SHP77 (cell line): Measurements from ENCODE around the gene BTBD18.

ENCODE experiments used
- DNase-seq, 2 experiments: peaks; one replicate each; lab custom pipeline; 2025; lab: John Stamatoyannopoulos, UW

Gene BTBD18

GRCh38 chr11:57775491-57775890 lies 23.9 kb upstream of the BTBD18 start:
- no peak for DNase-seq

DNA sequence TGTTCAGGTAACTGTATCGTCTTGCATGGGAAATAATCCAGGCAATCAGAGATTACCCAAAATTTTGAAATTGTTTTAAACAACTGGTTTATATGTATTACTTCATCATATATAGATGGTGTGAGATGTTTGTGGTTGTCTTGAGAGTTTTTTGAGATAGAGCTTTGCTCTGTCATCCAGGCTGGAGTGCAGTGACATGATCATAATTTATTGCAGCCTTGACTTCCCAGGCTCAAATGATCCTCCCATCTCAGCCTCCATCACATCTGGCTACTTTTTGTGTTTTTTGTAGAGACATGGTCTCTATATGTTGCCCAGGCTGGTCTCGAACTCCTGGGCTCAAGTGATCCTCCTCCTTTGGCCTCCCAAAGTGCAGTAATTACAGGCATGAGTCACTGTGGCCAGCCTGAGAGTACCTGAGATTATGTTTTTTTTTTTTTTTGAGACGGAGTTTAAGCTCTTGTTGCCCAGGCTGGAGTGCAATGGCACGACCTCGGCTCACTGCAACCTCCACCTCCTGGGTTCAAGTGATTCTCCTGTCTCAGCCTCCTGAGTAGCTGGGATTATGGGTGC lies 21.5 kb upstream of the BTBD18 start:
- no peak for DNase-seq

DNA sequence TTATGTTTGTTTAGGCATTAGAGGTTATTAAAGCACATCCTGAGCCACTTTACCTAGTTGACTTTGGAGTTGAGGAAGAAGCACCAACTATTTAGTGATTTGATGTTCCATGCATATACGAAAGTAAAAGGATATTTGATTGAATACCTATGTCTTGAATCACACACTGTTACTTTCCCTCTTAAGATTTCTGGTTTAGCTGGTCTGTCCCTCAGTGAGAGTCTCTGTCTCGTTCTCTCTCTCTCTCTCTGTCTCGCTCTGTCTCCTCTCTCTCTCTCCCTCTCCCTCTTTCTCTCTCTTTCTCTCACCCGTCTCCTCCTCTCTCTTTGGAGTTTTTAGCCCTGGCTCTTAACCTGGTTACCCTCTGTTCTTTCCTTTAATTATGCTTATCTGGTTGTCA lies 20.9 kb upstream of the BTBD18 start:
- no peak for DNase-seq

- DNase-seq = no peak
Measured at GRCh38 chr11:57771365-57771764, 19.7 kb upstream of the BTBD18 start.

GRCh38 chr11:57770793-57771192 lies 19.2 kb upstream of the BTBD18 start:
- no peak for DNase-seq

DNA sequence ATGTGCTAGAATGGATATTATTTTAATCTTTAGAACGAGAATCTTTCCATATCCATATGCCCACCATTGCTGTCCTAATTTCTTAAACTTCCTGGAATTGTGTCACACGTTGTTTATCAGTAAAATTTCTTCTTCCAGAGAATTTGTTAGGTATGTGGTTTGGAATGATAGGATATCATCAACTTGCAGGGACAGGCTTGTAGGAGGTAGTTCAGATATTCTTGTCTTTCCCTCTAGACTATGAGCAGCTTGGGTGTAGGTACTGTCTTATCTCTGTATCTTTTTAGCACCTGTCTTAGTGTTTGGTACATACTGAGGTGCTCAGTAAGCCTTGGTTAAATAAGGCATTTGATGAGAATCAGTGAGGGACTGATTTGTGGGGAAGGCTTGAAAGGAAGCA lies 13.4 kb upstream of the BTBD18 start:
- no peak for DNase-seq

- no peak for DNase-seq
Measured at GRCh38 chr11:57764566-57764965, 12.9 kb upstream of the BTBD18 start.

GRCh38 chr11:57764021-57764420 lies 12.4 kb upstream of the BTBD18 start:
- DNase-seq = no peak

- DNase-seq = no peak
Measured at GRCh38 chr11:57763568-57763967, 11.9 kb upstream of the BTBD18 start.

DNA sequence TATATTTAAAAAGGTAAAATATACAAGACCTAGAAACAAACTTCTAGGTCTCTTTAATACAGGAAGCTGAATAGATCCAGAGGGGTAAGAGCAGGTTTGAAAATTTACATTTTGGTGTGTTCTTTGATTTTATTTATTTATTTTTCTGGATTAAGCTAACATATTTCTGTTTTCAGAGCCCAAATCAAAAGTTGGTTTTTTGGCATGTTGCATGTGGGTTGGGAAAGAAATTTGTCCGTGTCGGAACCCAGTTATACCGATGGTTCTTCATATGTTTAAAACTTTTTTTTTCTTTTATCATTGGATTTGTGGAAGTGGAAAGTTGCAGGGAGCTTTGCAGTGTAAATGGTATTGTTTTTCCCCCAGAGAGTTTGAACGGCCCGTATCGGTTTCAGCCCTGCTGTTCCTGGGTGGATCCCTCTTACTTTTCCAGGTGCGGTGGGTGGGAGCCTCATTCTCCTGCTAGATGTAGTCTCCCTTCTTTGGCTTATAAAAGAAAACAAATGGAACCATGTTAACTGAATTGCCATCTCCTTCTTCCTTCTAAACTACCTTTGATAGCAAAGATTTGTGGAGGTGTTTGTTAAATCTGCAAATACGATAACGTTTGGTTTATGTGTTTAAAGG lies 10.7 kb upstream of the BTBD18 start:
- no peak for DNase-seq

- DNase-seq = no peak
Measured at GRCh38 chr11:57761301-57762234, 9.9 kb upstream of the BTBD18 start, which contains the start of gene CTNND1. TSS of gene CTNND1 (plus strand) at chr11:57761802. CDS start at chr11:57791479, 29,677 bp downstream.

GRCh38 chr11:57758174-57758573 lies 6.6 kb upstream of the BTBD18 start:
- no peak for DNase-seq

DNA sequence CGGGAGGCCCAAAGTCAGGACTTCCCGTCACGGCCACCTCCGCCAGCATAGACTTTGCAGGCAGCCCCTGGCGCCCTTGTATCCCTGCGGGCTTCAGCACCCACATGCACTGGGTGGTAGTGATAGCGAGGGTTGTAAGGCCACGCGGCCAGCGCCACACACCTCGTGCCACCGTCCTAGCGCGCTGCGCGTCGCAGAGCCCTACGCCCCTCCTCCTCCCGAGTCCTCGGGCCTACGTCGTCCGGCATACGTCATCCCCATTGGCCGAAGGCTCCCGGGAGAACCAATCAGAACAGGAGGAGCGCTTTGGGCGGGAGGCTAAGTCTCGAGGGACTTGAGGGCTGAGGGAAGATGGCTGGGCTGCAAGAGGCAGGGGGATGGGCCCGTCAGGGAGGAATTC lies 1.3 kb upstream of the BTBD18 start:
- no peak for DNase-seq

GRCh38 chr11:57751176-57751575 lies 443 bp downstream of the BTBD18 start:
- DNase-seq = no peak

DNA sequence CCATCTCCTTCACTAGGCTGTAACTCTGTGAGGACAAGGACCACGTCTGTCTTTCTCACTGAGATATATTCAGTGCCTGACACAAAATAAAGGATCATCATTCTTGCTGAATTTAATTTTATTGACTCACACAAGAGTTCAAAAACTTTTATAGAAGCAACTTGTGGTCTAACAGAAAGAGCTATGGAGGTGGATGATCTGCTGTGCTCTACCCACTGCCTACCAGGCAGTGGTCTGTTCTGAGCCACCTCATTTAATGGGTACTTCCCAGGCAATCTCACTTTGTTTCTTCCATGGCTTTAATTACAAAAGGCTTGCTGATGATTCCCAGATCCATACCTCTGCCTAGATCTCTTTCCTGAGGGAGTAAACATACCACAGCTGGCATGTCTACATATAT lies 4.7 kb downstream of the BTBD18 start:
- no peak for DNase-seq

GRCh38 chr11:57745206-57745605 lies 6.4 kb downstream of the BTBD18 start:
- DNase-seq = no peak

- DNase-seq = no peak
Measured at GRCh38 chr11:57744357-57744756, 7.3 kb downstream of the BTBD18 start.

- DNase-seq = no peak
Measured at GRCh38 chr11:57742087-57742452, 9.5 kb downstream of the BTBD18 start.

DNA sequence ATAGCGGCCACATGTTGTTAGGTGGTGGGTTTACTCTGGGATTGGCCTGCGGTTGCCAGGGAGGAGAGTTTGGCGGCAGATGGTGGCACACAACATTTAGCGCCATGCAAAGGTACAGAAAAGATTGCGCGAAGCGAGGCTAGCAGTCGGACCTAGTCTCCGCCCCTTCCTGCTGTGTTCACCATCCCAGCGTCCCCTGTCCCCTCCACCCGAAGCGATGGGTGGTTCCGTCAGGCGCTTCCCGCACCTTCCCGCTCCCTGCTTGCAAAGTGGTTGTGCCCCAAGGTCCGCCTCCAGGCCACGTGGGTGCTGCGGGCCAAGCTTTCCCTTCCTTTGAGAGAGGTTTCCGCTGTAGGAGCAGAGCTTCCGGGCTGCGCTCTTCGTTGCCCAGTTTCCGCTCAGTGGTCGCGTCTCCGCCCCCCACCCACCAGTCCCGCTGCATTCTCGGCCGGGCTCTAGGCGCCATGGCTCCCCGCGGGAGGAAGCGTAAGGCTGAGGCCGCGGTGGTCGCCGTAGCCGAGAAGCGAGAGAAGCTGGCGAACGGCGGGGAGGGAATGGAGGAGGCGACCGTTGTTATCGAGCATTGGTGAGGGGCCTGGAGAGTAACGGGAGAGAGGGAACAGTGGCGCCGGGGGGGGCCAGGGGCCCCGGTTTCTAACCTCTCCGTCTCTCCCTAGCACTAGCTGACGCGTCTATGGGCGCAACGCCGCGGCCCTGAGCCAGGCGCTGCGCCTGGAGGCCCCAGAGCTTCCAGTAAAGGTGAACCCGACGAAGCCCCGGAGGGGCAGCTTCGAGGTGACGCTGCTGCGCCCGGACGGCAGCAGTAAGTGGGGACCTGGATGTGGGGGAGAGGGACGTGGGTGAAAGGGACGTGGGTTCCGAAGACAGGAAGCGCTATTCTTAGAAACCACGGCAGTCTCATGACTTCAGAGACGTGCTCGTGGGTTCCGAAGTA lies 10.2 kb downstream of the BTBD18 start, which contains the start of gene SELENOH:
Gene SELENOH, plus strand, starts transcription at position 360 of the 955 bp plus-strand sequence. Its CDS starts 105 bp downstream, at position 465.
- DNase-seq = peak; percentile 82 to 85

DNA sequence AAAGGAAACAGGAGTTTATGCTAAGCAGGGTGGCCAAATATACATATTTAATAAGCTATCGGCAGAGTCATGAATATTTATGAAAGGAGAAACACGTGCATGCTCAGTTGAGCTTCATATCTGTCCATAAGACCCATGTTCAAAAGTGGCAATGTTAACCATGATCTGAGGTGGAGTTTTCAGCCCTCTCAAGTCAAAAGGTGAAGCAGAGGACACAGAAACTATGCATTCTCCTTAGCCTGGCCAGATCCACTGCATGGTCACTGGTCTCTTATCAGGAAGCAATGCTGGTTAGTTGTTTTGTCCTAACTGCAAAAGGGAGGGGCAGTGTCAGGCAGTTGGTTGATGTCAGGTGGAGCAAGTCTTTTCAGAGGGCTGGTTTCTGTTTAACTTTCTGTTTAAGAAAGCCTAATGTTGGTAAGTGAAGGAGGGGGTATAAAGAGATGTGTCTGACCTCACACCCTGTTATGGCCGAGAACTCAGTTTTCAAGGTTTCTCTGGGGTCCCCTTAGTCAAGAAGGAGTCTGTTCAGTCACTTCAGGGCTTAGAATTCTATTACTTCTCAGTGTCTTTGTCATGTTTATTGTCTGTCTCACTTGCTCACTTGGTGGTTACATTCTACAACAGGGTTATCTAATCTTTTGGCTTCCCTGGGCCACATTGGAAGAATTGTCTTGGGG lies 15.9 kb downstream of the BTBD18 start:
- no peak for DNase-seq

GRCh38 chr11:57732661-57733060 lies 19.0 kb downstream of the BTBD18 start:
- DNase-seq = no peak
